ENCODE measurements around the gene GPR137C.
"Not testable (repeated sequence)": the region's sequence is repeated elsewhere in the genome, so short reads cannot be mapped to it uniquely, and the experiment has no call there.

GPR137C gene

GRCh38 chr14:52568454-52568853 lies 15.8 kb downstream of the GPR137C start:
- not testable (repeated sequence) for DNase-seq

DNA sequence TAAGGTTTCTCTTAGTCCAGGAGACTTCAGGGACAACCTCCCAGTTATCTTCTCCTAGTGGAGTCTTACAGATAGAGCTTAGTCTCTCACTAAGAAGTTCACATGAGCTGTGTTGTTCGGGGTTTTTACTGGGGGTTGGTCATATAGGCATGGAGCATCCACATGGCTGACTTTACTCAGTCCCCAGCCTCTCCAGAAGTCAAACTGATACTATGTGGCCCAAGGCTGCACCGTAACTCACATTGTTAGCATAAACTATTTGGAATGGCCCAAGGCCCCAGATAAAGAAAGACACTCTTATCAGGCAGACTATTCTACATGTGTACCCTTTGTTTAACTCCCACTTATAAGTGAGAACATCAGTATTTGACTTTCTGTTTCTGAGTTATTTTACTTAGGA lies 23.2 kb downstream of the GPR137C start:
- DNase-seq = no peak

DNA sequence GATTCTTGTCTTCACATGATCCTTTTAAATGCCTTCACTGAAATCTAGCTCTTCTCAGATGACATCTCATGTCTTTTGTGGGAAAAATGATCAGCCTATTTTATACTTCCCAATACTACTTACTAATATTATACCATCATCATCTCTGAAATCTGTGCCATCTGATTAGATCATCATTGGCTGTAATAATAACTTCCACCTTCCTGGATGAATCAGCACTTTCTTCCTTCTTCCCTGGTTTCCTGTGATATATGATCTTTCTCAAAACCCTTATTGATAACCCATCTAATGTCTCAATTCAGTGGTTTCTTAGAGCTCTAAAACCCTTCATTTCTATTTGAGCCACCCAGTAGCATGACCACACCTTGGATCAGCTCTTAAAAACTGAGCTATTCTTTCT lies 30.9 kb downstream of the GPR137C start:
- no peak for DNase-seq

- no peak for DNase-seq
Observed at GRCh38 chr14:52589646-52590045, 37.0 kb downstream of the GPR137C start.

- no peak for DNase-seq
Observed at GRCh38 chr14:52590318-52590717, 37.7 kb downstream of the GPR137C start.

- no peak for DNase-seq
Observed at GRCh38 chr14:52596320-52596719, 43.7 kb downstream of the GPR137C start.

GRCh38 chr14:52596861-52597260 lies 44.2 kb downstream of the GPR137C start:
- DNase-seq = no peak

- DNase-seq = no peak
Observed at GRCh38 chr14:52598568-52598967, 45.9 kb downstream of the GPR137C start.

DNA sequence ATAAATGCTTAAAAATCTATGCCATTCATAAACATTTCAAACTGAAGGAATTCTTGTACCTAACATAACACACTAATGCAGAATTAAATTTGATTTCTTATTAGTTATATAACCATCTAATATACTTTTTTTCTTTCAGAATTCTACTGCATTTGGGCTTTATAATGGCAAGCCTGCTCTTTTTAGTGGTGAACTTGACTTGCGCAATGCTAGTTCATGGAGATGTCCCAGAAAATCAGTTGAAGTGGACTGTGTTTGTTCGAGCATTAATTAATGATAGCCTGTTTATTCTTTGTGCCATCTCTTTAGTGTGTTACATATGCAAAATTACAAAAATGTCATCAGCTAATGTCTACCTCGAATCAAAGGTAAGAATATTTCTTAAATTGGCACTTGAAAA lies 47.3 kb downstream of the GPR137C start:
- DNase-seq = no peak

DNA sequence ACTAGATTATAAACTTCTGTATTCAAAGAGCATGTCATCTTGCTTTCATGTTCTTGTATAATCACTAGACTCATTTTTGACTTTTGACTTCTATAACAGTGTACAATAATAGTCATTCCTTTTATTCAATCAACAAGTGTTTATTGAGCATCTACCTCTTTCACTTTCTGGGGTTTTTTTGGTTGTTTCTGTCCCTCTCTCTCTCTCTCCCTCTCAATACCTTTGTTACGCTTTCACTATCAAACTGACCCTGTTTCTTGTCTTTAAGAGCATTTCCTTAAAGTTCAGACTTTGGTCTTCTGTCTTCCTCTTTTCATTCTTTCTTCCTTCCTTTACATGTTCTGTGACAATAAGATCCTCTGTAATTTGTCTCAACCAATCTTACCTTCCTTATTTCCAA lies 49.5 kb downstream of the GPR137C start:
- DNase-seq = no peak

DNA sequence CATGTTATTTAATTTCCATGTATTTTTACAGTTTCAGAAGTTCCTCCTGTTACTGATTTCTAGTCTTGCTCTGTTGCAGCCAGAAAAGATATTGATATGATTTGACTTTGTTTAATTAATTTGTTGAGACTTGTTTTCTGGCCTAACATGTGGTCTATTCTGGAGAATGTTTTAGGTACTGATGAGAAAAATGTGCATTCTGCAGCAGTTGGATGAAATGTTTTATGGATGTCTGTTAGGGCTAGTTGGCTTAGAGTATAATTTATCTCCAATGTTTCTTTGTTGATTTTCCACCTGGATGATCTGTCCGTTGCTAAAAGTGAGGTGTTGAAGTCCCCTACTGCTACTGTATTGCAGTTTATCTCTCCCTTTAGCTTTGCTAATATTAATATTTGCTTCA lies 54.4 kb downstream of the GPR137C start:
- DNase-seq = no peak

DNA sequence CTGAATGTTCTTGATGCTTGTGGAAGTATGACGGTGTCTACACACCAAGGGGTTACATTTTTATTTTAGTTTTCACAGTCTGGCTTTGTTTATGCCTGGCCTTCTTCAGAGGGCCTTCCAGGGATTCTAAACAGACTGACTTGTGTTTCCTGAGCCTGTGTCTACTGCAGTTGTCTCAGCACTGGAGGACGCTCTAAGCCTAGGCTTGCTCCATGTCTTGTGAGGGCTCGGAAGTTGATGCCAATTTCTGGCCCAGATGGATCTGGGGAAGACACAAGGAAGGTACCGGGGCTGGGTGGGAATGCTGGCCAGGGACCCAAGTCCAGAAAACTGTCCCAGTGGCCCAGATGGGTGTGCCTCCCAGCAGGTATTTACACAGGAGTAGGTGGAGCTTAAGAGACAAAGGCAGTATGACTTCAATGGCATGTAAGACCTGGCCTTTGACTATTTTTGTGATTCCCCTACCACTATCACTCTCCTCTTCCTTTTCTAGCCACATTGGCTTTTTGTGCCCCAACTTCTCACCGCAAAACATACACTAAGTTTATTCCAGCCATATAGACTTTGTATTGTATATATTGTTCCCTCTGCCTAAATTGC lies 56.9 kb downstream of the GPR137C start:
- DNase-seq = no peak

DNA sequence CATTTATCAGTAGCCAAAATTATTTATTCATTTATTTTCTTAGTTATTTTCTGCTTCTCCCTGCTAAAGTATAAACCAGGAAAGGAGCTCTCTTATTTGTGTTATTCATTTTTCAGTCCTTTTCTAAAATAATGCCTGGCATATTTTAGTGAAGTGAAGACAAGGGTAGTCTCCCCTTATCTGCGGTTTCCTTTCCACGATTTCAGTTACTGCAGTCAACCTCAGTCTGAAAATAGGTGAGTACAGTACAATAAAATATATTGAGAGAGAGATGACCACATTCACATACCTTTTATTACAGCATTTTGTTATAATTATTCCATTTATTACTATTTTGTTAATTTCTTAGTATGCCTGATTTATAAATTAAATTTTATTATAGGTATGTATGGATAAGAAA lies 57.6 kb downstream of the GPR137C start:
- no peak for DNase-seq

GRCh38 chr14:52618602-52619001 lies 66.0 kb downstream of the GPR137C start:
- DNase-seq = no peak

DNA sequence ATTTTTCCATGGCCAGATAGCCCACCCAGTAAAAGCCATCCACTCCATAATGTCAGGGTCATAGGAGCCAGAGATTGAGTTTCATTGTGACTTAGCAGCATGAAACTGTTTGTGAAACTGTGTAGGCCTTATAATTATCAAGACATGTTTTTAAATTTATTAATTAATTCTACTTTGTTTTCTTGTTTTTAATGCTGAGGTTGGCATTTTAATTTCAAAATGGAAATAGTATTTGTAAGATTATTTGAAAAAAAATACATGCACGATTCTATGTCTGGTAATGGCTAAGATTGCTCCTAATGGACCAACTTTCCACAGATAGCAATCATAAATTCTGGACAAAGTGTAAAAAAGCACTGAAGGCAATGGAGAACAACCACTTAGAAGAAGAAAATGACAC lies 67.1 kb downstream of the GPR137C start:
- no peak for DNase-seq

DNA sequence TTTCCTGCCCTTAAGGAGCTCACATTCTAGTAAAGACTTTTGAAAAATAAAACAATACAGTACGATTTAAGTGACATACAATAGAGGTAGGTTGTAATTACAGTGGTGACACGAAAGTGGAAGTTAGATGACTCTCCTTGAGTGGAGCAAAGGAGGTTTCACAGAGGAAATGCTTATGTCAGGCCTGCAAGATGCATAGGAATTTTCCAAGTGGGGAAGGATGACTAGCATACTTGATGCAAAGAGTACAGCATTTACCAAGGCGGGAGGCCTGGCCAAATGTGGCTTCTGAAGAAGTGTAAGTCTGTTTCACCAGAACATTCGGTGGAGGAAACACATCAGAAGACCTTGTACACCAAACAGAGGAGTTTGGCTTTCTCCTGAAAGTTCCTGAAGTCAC lies 87.5 kb downstream of the GPR137C start:
- DNase-seq = no peak

GRCh38 chr14:52641745-52642144 lies 89.1 kb downstream of the GPR137C start:
- no peak for DNase-seq

DNA sequence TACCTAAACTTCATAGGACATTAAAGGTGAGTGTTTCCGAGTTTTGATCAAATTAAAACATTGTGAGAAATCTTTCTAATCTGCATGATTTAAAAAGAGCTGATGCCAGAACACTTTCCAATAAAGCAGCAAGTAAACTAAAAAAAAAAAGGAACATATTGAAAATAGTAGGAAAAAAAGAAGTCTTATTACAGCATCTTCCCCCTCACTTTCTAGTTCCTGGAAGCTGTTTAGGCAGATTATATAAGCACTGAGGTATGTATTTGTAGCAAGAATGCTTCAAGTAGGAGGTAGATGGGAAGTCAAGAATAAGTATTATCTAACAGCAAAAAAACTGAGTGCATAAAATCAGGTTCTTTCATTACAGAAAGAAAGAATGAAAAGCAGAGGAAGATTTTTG lies 96.9 kb downstream of the GPR137C start:
- DNase-seq = no peak

GRCh38 chr14:52650774-52651173 lies 98.1 kb downstream of the GPR137C start:
- no peak for DNase-seq

DNA sequence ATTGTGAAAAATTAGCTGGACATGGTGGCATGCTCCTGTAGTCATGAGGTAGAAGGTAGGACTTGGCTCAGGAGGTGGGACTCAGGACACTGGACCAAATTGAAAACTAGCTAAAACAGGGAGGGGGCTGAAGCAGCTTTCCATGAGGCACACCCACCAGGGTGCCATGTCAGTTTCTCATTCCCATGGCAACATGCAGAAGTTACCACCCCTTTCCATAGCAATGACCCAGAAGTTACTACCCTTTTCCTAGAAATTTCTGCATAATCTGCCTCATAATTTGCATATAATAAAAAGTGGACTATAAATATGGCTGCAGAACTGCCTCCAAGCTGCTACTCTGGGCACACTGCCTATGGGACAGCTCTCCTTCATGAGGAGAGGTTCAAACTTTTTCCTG lies 104.3 kb downstream of the GPR137C start:
- DNase-seq = no peak

- DNase-seq = no peak
Observed at GRCh38 chr14:52660325-52660724, 107.7 kb downstream of the GPR137C start.

DNA sequence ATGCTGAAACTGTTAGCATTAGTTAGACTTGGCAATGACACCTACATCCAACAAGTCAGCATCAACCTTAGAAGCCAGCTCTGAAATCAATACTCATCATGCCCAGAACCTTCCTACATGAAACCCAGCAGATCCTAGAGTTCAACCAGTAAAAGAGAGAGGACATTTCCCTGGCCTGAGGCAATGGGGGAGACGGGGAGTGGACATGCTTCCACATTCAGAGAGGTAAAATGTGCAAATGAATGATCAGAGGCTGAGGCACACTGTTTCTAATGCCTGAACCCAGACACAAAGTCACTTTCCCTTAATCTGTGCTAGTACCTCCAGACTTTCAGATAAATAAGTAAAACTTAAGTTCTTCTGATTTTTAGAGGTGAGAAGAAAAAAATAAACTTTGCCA lies 108.2 kb downstream of the GPR137C start:
- no peak for DNase-seq

- DNase-seq = no peak
Observed at GRCh38 chr14:52661314-52661713, 108.7 kb downstream of the GPR137C start.

DNA sequence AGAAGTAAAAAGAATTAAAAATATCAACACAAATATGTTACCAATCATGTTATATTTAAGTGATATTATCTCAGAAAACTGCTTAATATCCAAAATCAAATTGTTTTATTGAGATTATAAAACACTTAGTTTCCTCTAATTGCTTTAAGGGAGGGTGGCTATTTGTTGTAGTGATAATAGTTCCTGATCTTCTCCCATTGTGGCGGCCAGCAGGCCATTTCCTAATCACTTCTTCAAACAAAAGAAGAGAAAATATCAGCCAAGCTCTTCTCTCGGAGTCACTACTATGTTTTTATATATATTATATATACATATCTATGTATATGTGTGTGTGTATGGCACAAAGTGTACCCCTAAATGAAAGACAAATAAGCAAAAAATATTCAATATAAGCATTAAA lies 111.2 kb downstream of the GPR137C start:
- no peak for DNase-seq

DNA sequence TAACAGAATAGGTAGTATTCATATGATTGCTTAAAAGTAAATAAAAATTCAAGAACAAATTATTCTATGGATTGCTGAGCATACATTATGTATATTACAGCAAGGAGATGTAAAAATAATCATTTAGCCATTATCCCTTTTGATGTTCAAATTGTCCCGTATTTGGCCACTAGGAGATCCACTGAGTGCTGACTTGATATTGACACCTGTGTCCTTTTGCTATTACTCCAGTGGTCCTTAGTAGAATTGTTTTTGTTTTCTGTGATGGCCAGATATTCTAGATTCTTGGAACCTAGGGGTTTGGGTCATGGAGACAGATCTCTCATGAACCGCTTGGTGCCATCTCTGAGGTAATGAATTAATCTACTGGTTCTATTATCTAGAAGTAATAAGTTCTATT lies 126.0 kb downstream of the GPR137C start:
- no peak for DNase-seq

DNA sequence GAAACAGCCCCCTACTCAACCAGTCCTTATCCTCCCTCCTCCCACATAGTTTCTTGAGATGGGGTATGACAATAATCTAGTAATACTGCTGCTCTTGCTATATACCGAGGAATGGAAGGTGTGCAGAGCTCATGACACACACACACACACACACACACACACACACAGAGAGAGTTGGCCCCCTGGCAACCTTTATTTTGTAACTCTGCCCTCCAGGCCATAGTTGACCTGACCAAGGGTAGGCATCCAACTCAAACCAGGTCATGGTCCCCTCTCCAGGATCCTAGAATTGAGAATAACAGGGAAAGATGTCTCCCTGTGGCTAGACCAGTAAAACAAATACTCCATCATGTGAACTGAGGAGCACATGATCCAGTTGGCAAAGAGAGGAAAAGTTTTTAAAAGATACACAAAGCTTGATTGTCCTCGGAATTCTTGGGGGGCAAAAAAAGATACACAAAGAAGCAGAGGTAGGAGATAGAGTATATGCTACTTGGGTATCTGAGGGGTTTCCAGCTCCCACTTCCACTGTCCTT lies 131.4 kb downstream of the GPR137C start:
- DNase-seq = no peak
